Measurements from ENCODE around the gene OXSR1. TPM values are rescaled to one million over a fixed set of nuclear protein-coding genes. Genes with fewer than 3 reads are reported as not detected.
A peak's percentile ranks its signal among the peaks of the same experiment; 100 is the strongest.

The OXSR1 gene
- total and polyA plus RNA-seq, 2 of the 13 experiments (the other 11 are each of a cell fraction or from before 2014, with no cell fraction given) = 27.4 to 32.6 TPM

- TF ChIP-seq ZNF576 (CRISPR knock-in tag; IDR thresholded peaks at IDR 0.05) (no peak), ZNF350 (CRISPR knock-in tag; IDR thresholded peaks at IDR 0.05; ENCODE audit: borderline replicate concordance, low read depth) (peak; percentile 31; the same call in 1 of the 2 replicates), KDM5B (CRISPR knock-in tag; IDR thresholded peaks at IDR 0.05; ENCODE audit: borderline replicate concordance) (peak; percentile 80), NPAS2 (CRISPR knock-in tag; IDR thresholded peaks at IDR 0.05; ENCODE audit: borderline replicate concordance) (no peak), KMT2A (CRISPR knock-in tag; IDR thresholded peaks at IDR 0.05) (no peak), ZFP1 (CRISPR knock-in tag; IDR thresholded peaks at IDR 0.05) (no peak), ZNF276 (CRISPR knock-in tag; IDR thresholded peaks at IDR 0.05; ENCODE audit: low read depth) (no peak), HIVEP1 (CRISPR knock-in tag; IDR thresholded peaks at IDR 0.05) (no peak), NBN (conservative IDR thresholded peaks at IDR 0.05) (no peak), ZNF382 (CRISPR knock-in tag; IDR thresholded peaks at IDR 0.05; ENCODE audit: borderline replicate concordance) (no peak), NFRKB (IDR thresholded peaks at IDR 0.05) (no peak), KDM3A (CRISPR knock-in tag; IDR thresholded peaks at IDR 0.05; ENCODE audit: low read depth) (no peak), JUN (CRISPR knock-in tag; IDR thresholded peaks at IDR 0.05) (no peak; the same call in 1 of the 2 replicates), REST (IDR thresholded peaks at IDR 0.05; ENCODE audit: borderline replicate concordance in 1 of 2, low read depth in 1 of 2, low read length in 2 of 2) (no peak), RNF2 (conservative IDR thresholded peaks at IDR 0.05; ENCODE audit: low read depth) (0 out of 2 replicates have a peak, but pooled peaks have one; percentile 34), TSC22D2 (CRISPR knock-in tag; IDR thresholded peaks at IDR 0.05; ENCODE audit: borderline replicate concordance) (no peak), SP5 (CRISPR knock-in tag; IDR thresholded peaks at IDR 0.05; ENCODE audit: borderline replicate concordance, low read depth) (0 out of 2 replicates have a peak, but pooled peaks have one; percentile 17), FOXP1 (IDR thresholded peaks at IDR 0.05) (no peak), FOXP1 (CRISPR knock-in tag; IDR thresholded peaks at IDR 0.05) (no peak), ZNF292 (CRISPR knock-in tag; IDR thresholded peaks at IDR 0.05; ENCODE audit: borderline replicate concordance, low read depth) (no peak), CBX5 (CRISPR knock-in tag; IDR thresholded peaks at IDR 0.05; ENCODE audit: borderline replicate concordance) (peak; percentile 50; the same call in 1 of the 2 replicates), SKIL (CRISPR knock-in tag; IDR thresholded peaks at IDR 0.05; ENCODE audit: borderline replicate concordance) (peak; percentile 47; the same call in 1 of the 2 replicates)
Measured at GRCh38 chr3:38117748-38118420, 47.5 kb upstream of the OXSR1 start (continued).
